Smooth muscle cell (in vitro differentiated cells): ENCODE measurements around the gene ANKH. TPM values are rescaled to one million over a fixed set of nuclear protein-coding genes. Genes with fewer than 3 reads are reported as not detected.

Experiments
- DNase-seq: peaks from one replicate; lab custom pipeline; 2025; ENCODE audit not compliant: unreplicated experiment; lab: John Stamatoyannopoulos, UW
- H2AFZ ChIP-seq: fragments of 200-600 bp; sonication (generic); 2 replicates; pipeline ENCODE4 v1.6.0; 2016; ENCODE audit warnings: antibody characterized with exemption, low read depth, mild to moderate bottlenecking
- H3F3A ChIP-seq: fragments of 200-600 bp; sonication (generic); 2 replicates; pipeline ENCODE4 v1.6.0; 2017; ENCODE audit warnings: antibody characterized with exemption, low read depth
- H3K27ac ChIP-seq: fragments of 200-600 bp; sonication (generic); 2 replicates; pipeline ENCODE4 v1.5.1; 2016; ENCODE audit warnings: low read depth, mild to moderate bottlenecking
- H3K27me3 ChIP-seq: fragments of 200-600 bp; sonication (generic); 2 replicates; pipeline ENCODE4 v1.6.1; 2016; ENCODE audit warnings: low read depth, mild to moderate bottlenecking
- H3K36me3 ChIP-seq: fragments of 200-600 bp; sonication (generic); 2 replicates; pipeline ENCODE4 v1.5.1; 2016; ENCODE audit warnings: low read depth
- H3K4me1 ChIP-seq: fragments of 200-600 bp; sonication (generic); 2 replicates; pipeline ENCODE4 v1.5.1; 2016; ENCODE audit warnings: low read depth
- H3K4me2 ChIP-seq: fragments of 200-600 bp; sonication (generic); 2 replicates; pipeline ENCODE4 v1.6.0; 2016; ENCODE audit warnings: mild to moderate bottlenecking
- H3K4me3 ChIP-seq: fragments of 200-600 bp; sonication (generic); 2 replicates; pipeline ENCODE4 v1.5.1; 2016; ENCODE audit warnings: mild to moderate bottlenecking
- H3K79me2 ChIP-seq: fragments of 200-600 bp; sonication (generic); 2 replicates; pipeline ENCODE4 v1.6.0; 2016; ENCODE audit warnings: low read depth, mild to moderate bottlenecking
- H3K9ac ChIP-seq: fragments of 200-600 bp; sonication (generic); 2 replicates; pipeline ENCODE4 v1.6.0; 2016; ENCODE audit warnings: low read depth
- H3K9me3 ChIP-seq: fragments of 200-600 bp; sonication (generic); replicated peaks from 2 replicates; pipeline ENCODE4 v1.5.1; 2016; ENCODE audit warnings: low read depth
- H4K20me1 ChIP-seq: fragments of 200-600 bp; sonication (generic); 2 replicates; pipeline ENCODE4 v1.6.0; 2016; ENCODE audit warnings: low read depth
- WGBS: methylation state at CpG from one replicate; pipeline ENCODE4 v1.1.7; 2016; ENCODE audit warnings: low lambda C conversion rate; 5-methylcytosine and 5-hydroxymethylcytosine counted together
- polyA plus RNA-seq: library from polyadenylated mRNA; unstranded; fragments of >200 nt; fragmentation: Nextera tagmentation; extraction: Ambion mirVana; gene quantifications from 2 replicates; pipeline ENCODE4 v1.2.1, GENCODE V29; 2016
- total RNA-seq: library from RNA; depleted of rRNA; stranded (reverse); fragments of >200 nt; gene quantifications from 2 replicates; pipeline ENCODE4 v1.2.3, GENCODE V29; 2014
- TF ChIP-seq, protein P1 (sequence below): fragments of 200-600 bp; sonication (generic); IDR thresholded peaks from 2 replicates; pipeline ENCODE4 v1.5.1; 2017; ENCODE audit warnings: borderline replicate concordance, mild to moderate bottlenecking, antibody characterized with exemption; ENCODE audit not compliant: insufficient read depth, poor library complexity, severe bottlenecking

The ANKH gene
- total and polyA plus RNA-seq, 2 experiments from 2014 or later: 48.0 to 56.6 TPM

DNA sequence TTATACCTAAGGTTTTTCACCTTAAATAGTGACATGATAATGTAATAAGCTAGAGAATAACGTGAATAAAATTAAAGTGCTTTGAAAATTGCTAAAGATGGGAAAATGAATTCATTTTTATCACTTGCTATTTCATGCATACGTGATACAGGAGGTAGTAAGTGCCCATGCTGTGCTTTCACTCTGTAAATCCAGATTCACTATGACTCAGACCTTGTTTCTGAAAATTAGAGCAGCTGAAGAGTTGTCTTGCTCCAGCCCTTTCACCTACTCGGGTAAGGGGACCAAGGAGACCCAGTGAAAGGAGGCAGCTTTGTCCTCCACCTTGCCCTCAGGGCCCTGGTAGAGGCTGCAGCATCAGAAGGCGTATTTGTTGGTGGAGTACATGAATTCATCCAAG lies 87.9 kb downstream of the ANKH start:
- no peaks in the 10 kb centered on the region for H3K36me3 ChIP-seq
- no peaks in the 10 kb centered on the region for H3K79me2 ChIP-seq
- H3K4me2 ChIP-seq: no peak overlapping the region
- no peak overlapping the region for H3K27ac ChIP-seq
- no peaks in the 10 kb centered on the region for H3K4me1 ChIP-seq
- 93% methylated on average over 4 of the region's 4 CpGs for WGBS
- no peaks in the 10 kb centered on the region for H3F3A ChIP-seq
- no peak overlapping the region for H2AFZ ChIP-seq
- peaks cover 5% of the 10 kb centered on the region for H3K9me3 ChIP-seq
- TF ChIP-seq, protein P1, sequence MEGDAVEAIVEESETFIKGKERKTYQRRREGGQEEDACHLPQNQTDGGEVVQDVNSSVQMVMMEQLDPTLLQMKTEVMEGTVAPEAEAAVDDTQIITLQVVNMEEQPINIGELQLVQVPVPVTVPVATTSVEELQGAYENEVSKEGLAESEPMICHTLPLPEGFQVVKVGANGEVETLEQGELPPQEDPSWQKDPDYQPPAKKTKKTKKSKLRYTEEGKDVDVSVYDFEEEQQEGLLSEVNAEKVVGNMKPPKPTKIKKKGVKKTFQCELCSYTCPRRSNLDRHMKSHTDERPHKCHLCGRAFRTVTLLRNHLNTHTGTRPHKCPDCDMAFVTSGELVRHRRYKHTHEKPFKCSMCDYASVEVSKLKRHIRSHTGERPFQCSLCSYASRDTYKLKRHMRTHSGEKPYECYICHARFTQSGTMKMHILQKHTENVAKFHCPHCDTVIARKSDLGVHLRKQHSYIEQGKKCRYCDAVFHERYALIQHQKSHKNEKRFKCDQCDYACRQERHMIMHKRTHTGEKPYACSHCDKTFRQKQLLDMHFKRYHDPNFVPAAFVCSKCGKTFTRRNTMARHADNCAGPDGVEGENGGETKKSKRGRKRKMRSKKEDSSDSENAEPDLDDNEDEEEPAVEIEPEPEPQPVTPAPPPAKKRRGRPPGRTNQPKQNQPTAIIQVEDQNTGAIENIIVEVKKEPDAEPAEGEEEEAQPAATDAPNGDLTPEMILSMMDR: no peak
- no peak overlapping the region for H3K4me3 ChIP-seq
- no peaks in the 10 kb centered on the region for H4K20me1 ChIP-seq
- no peak overlapping the region for H3K9ac ChIP-seq
- DNase-seq: no peak
- no peaks in the 10 kb centered on the region for H3K27me3 ChIP-seq

DNA sequence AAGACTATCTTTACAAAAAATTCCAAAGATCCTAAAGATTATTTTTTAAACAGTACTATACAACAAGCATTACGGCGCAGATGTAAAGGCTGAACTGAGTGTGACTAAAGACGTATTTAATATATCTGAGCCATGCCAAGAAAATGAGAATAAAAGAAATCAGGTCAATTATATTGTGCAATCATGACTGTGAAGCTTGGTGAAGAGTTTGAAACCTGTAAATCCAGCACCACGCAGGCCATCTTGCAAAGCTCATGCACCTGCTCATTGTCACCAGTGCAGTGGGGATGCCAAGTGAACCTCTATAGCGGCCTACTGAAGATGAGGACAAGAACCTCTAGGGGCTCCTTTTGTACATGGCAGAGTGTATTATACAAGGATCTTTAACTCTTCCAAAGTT lies 89.0 kb downstream of the ANKH start:
- WGBS: 97% methylated on average over 5 of the region's 5 CpGs
- Histone ChIP-seq H3K9ac (no peak overlapping the region), H4K20me1 (no peaks in the 10 kb centered on the region), H3K4me1 (no peaks in the 10 kb centered on the region), H3K36me3 (no peaks in the 10 kb centered on the region), H3K27ac (no peak overlapping the region), H3K4me2 (no peak overlapping the region), H3F3A (no peaks in the 10 kb centered on the region), H2AFZ (no peak overlapping the region), H3K27me3 (no peaks in the 10 kb centered on the region), H3K4me3 (no peak overlapping the region), H3K79me2 (no peaks in the 10 kb centered on the region), H3K9me3 (peaks cover 5% of the 10 kb centered on the region)
- TF ChIP-seq, protein P1: no peak
- DNase-seq: no peak

DNA sequence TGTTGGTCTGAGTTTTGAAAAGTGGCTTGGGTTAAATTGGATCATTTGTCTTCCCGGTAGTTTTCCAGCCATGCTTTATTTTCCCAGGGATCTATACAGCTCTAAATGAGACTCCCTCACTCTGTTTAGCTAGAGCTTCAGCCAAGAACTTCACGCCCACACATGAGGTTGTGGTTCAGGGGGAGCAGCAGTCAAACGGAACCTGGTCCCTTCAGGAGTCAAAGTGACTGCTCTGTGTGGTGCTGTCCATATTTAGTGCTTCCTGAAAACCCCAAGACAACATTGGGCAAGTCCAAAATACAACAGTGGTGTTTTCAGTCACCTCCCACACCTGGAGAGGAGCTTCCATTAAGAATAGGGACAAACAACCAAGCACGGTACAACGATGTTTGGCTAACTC lies 90.5 kb downstream of the ANKH start:
- Histone ChIP-seq H3K9ac (no peak overlapping the region), H3K27ac (no peak overlapping the region), H3K27me3 (no peaks in the 10 kb centered on the region), H3K36me3 (no peaks in the 10 kb centered on the region), H3F3A (no peaks in the 10 kb centered on the region), H3K4me3 (no peak overlapping the region), H2AFZ (no peak overlapping the region), H3K4me2 (no peak overlapping the region), H3K79me2 (no peaks in the 10 kb centered on the region), H3K9me3 (peaks cover 5% of the 10 kb centered on the region), H4K20me1 (no peaks in the 10 kb centered on the region), H3K4me1 (no peaks in the 10 kb centered on the region)
- no peak for DNase-seq
- WGBS: 78% methylated on average over 5 of the region's 5 CpGs
- TF ChIP-seq, protein P1: no peak

DNA sequence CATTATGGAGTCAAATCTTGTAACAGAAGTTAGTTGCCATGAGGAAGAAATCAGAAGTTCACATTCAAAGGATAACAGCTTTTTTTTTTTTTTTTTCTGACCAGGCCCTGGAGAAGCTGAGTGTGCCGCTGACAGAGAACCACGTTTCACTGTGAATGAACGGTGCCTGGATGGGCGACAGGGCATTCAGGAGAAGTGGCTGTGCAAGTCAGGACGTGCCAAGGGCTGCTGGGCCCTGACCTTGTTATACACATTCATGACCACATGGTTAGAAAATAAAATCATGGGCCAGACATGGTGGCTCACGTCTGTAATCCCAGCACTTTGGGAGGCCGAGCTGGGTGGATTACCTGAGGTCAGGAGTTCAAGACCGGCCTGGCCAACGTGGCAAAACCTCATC lies 91.6 kb downstream of the ANKH start:
- Histone ChIP-seq H3K4me3 (no peak overlapping the region), H3K4me2 (no peak overlapping the region), H3K27ac (no peak overlapping the region), H3K27me3 (no peaks in the 10 kb centered on the region), H3F3A (no peaks in the 10 kb centered on the region), H4K20me1 (no peaks in the 10 kb centered on the region), H3K9me3 (peaks cover 5% of the 10 kb centered on the region), H2AFZ (no peak overlapping the region), H3K36me3 (no peaks in the 10 kb centered on the region), H3K9ac (no peak overlapping the region), H3K4me1 (no peaks in the 10 kb centered on the region), H3K79me2 (no peaks in the 10 kb centered on the region)
- TF ChIP-seq, protein P1: no peak
- WGBS: 85% methylated on average over 9 of the region's 9 CpGs
- no peak for DNase-seq
